Esophagus (tissue), 2 donors: Measurements from ENCODE around the gene HMCN2. TPM values are rescaled to one million over a fixed set of nuclear protein-coding genes. Genes with fewer than 3 reads are reported as not detected.
A peak's percentile ranks its signal among the peaks of the same experiment; 100 is the strongest.

Experiments
- H3K27ac ChIP-seq, 2 donors: one replicate each; pipeline ENCODE4 v1.5.1; 2013; ENCODE audit warnings: low read depth in 2 of 2, mild to moderate bottlenecking in 2 of 2, inconsistent platforms in 1 of 2, low read length in 1 of 2, moderate library complexity in 1 of 2
- H3K27me3 ChIP-seq, 2 donors: one replicate each; pipeline ENCODE4 v1.6.1; 2013; ENCODE audit warnings: low read length in 2 of 2, control low read depth in 1 of 2, mild to moderate bottlenecking in 1 of 2; ENCODE audit not compliant: insufficient read depth in 2 of 2, control insufficient read depth in 1 of 2
- H3K36me3 ChIP-seq, 2 donors: one replicate each; pipeline ENCODE4 v1.6.1; 2013; ENCODE audit warnings: low read length in 1 of 2; ENCODE audit not compliant: control insufficient read depth in 2 of 2, insufficient read depth in 2 of 2
- H3K4me1 ChIP-seq, 2 donors: one replicate each; pipeline ENCODE4 v1.6.1; 2013; ENCODE audit warnings: low read length in 1 of 2; ENCODE audit not compliant: control insufficient read depth in 2 of 2, insufficient read depth in 2 of 2
- H3K4me3 ChIP-seq, 2 donors: one replicate each; pipeline ENCODE4 v1.5.1; 2013; ENCODE audit warnings: low read length in 2 of 2, mild to moderate bottlenecking in 2 of 2, low read depth in 1 of 2, moderate library complexity in 1 of 2
- H3K9me3 ChIP-seq, 2 donors: one replicate each; pipeline ENCODE4 v1.6.1; 2013; ENCODE audit warnings: mild to moderate bottlenecking in 2 of 2, low read depth in 1 of 2, low read length in 1 of 2, moderate library complexity in 1 of 2; ENCODE audit not compliant: control insufficient read depth in 2 of 2, insufficient read depth in 1 of 2
- WGBS, 2 donors: extraction: QIAGEN DNeasy Blood & Tissue Kit; methylation state at CpG; one replicate each; pipeline ENCODE4 v1.1.7; 2013; 5-methylcytosine and 5-hydroxymethylcytosine counted together
- polyA plus RNA-seq, 2 donors: library from polyadenylated mRNA; stranded (reverse); fragments of 200-250 nt; gene quantifications; one replicate each; pipeline ENCODE4 v1.2.3, GENCODE V29; 2013
- donor health status: healthy with polysubstance abuse.
- donor health status: Bipolar disorder and iron deficiency.

The HMCN2 gene
- polyA plus RNA-seq, 2 donors = 4.1 to 4.8 TPM

DNA sequence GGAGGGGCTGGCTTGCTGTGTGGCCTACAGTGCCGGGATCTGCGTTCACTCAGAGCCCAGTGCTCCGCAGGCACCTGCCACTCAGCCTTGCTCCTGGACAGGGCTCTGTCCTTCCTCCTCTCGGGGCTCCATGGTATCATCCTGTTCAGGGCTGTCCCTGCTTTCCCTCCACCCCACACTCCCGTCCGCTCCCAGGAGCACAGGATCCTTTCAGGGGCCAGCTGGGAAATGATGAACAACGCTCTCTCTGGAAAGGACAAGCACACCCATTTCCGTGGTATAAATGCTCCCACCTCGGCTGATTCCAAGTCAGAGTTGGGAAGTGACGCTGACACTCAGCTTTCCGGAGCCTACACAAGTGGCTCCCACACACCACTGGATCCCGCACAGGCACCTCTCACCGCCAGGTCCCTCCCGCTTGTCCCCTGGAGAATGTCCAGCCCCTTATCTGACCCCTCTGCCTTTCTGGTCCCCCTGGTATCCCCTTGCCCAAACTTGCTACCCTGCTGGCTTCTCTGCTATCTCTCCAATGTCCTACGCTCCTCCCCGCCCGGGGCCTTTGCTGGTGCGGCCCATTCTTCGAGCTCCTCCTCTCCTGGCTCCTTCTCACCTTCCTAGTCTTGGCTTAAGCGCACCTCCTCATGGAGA, 21.3 kb downstream of the HMCN2 start:
- Histone ChIP-seq H3K27me3 (no peaks in the 10 kb centered on the region), H3K4me1 (peaks cover 6 to 11% of the 10 kb centered on the region in 2 donors), H3K27ac (peak overlapping the region in 1 of 2 donors; percentile 18), H3K4me3 (no peak overlapping the region), H3K36me3 (peaks cover 0 to 4% of the 10 kb centered on the region in 2 donors), H3K9me3 (no peaks in the 10 kb centered on the region)
- WGBS, 2 donors = 83 to 86% methylated on average over 20 of the region's 20 CpGs

DNA sequence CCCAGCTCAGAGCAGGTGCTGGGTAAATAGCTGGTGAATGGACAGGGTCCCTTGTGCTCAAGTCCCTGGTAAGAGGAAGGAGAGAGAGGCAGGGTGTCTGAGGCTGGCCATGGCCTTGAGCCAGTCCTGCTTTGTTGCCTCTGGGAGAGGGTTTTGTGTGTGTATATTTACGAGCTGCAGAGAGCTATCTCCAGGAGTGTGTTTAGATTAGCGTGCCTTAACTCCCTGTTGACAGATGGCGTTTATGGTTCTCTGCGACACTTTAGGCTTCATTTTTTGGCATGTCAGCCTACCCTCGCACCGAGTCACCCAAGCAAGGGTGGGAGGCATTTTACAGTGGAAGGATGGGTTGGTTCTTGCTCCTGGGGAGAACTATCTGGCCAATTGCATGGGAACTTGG, 22.2 kb downstream of the HMCN2 start:
- no peak overlapping the region for H3K4me3 ChIP-seq
- peaks cover 3 to 11% of the 10 kb centered on the region in 2 donors for H3K4me1 ChIP-seq
- peaks cover 0 to 4% of the 10 kb centered on the region in 2 donors for H3K36me3 ChIP-seq
- H3K27ac ChIP-seq = no peak overlapping the region
- no peaks in the 10 kb centered on the region for H3K27me3 ChIP-seq
- no peaks in the 10 kb centered on the region for H3K9me3 ChIP-seq
- WGBS, 2 donors = 55 to 60% methylated on average over 6 of the region's 6 CpGs

GRCh38 chr9:130288393-130288792, 22.8 kb downstream of the HMCN2 start:
- Histone ChIP-seq H3K27ac (no peak overlapping the region), H3K9me3 (no peaks in the 10 kb centered on the region), H3K27me3 (no peaks in the 10 kb centered on the region), H3K4me3 (no peak overlapping the region), H3K36me3 (peaks cover 0 to 4% of the 10 kb centered on the region in 2 donors), H3K4me1 (peaks cover 3 to 11% of the 10 kb centered on the region in 2 donors)
- 42 to 55% methylated on average over 6 of the region's 6 CpGs for WGBS, 2 donors

- H3K9me3 ChIP-seq = no peaks in the 10 kb centered on the region
- no peaks in the 10 kb centered on the region for H3K27me3 ChIP-seq
- H3K36me3 ChIP-seq = peaks cover 0 to 4% of the 10 kb centered on the region in 2 donors
- peak overlapping the region in 1 of 2 donors; percentile 59 for H3K27ac ChIP-seq
- H3K4me3 ChIP-seq = no peak overlapping the region
- 40% methylated on average over 13 of the region's 13 CpGs for WGBS, 2 donors
- H3K4me1 ChIP-seq = peaks cover 3 to 11% of the 10 kb centered on the region in 2 donors
Observed at GRCh38 chr9:130288926-130289690, 23.5 kb downstream of the HMCN2 start.

DNA sequence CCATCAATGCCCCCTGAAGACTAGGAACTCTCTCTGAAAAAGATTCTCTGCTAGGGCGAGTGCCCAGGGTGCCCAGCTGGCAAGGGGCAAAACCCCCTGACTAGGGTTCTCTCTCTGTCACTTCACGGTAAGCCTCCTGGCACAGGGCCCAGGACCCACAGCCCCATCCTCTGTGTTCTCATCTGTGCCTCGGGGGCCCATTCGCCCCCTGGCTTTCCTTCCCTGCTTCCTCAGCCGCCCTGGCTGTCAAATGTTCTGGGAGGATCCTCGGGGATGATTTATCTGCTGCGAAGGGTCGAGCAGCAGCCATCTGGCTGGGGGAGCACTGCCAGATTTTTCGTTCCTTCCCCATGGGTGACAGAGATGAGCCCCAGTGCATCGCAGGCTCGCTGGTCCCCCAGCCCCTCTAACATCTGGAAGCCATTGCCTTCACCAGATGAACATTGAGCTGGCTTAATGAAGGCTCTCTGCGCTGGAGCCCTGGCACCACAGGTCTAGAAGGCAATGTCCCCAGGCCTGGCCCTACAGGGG, 24.2 kb downstream of the HMCN2 start:
- no peaks in the 10 kb centered on the region for H3K27me3 ChIP-seq
- H3K9me3 ChIP-seq = no peaks in the 10 kb centered on the region
- peaks cover 0 to 4% of the 10 kb centered on the region in 2 donors for H3K36me3 ChIP-seq
- no peak overlapping the region for H3K4me3 ChIP-seq
- WGBS, 2 donors = 56 to 69% methylated on average over 12 of the region's 12 CpGs
- H3K4me1 ChIP-seq = peaks cover 5 to 8% of the 10 kb centered on the region in 2 donors
- H3K27ac ChIP-seq = peak overlapping the region; percentile 45 to 59

- WGBS, 2 donors = 63 to 65% methylated on average over 13 of the region's 13 CpGs
- Histone ChIP-seq H3K4me3 (no peak overlapping the region), H3K27me3 (no peaks in the 10 kb centered on the region), H3K4me1 (peaks cover 5 to 8% of the 10 kb centered on the region in 2 donors), H3K36me3 (peaks cover 0 to 4% of the 10 kb centered on the region in 2 donors), H3K9me3 (no peaks in the 10 kb centered on the region), H3K27ac (peak overlapping the region; percentile 45 to 59)
Observed at GRCh38 chr9:130290291-130291181, 25.0 kb downstream of the HMCN2 start.

- H3K27ac ChIP-seq = no peak overlapping the region
- WGBS, 2 donors = 66 to 67% methylated on average over 5 of the region's 5 CpGs
- peaks cover 0 to 2% of the 10 kb centered on the region in 2 donors for H3K36me3 ChIP-seq
- no peaks in the 10 kb centered on the region for H3K9me3 ChIP-seq
- H3K4me3 ChIP-seq = no peak overlapping the region
- H3K4me1 ChIP-seq = peaks cover 5 to 8% of the 10 kb centered on the region in 2 donors
- H3K27me3 ChIP-seq = no peaks in the 10 kb centered on the region
Observed at GRCh38 chr9:130291474-130291873, 25.9 kb downstream of the HMCN2 start.

DNA sequence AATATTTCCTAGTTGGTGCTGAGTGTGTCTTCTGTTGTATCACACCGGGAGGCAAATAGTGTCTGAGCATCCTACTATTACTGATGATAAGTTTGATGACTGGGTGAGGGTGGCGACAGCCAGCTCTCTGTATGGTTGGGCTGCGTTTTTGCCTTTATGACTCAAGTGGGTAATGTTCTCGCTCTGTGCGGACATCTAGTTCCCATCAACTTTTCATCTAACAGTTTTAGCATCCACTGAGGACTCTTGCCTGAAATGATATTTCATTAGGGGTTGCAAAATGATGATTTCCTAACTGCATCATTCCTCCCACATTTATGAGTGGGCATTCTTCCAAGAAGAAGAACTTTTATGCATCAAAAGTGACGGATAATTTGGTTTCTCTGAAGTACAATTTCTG, 26.5 kb downstream of the HMCN2 start:
- no peaks in the 10 kb centered on the region for H3K36me3 ChIP-seq
- H3K4me1 ChIP-seq = peaks cover 5 to 8% of the 10 kb centered on the region in 2 donors

GRCh38 chr9:130294664-130295063, 29.1 kb downstream of the HMCN2 start:
- no peak overlapping the region for H3K4me3 ChIP-seq
- no peaks in the 10 kb centered on the region for H3K36me3 ChIP-seq
- H3K27ac ChIP-seq = no peak overlapping the region
- H3K9me3 ChIP-seq = no peaks in the 10 kb centered on the region
- peaks cover 1 to 2% of the 10 kb centered on the region in 2 donors for H3K4me1 ChIP-seq
- H3K27me3 ChIP-seq = no peaks in the 10 kb centered on the region
- WGBS, 2 donors = 70 to 72% methylated on average over 6 of the region's 6 CpGs

More for the DNA sequence above, 26.5 kb downstream of the HMCN2 start:
- no peaks in the 10 kb centered on the region for H3K27me3 ChIP-seq
- H3K4me3 ChIP-seq = no peak overlapping the region
- H3K9me3 ChIP-seq = no peaks in the 10 kb centered on the region
- 73 to 74% methylated on average over 6 of the region's 6 CpGs for WGBS, 2 donors
- no peak overlapping the region for H3K27ac ChIP-seq
